Spleen (tissue), 7 donors: ENCODE measurements around the gene UPK3A.

Experiments
- CTCF ChIP-seq, 11 experiments: fragments of 200-600 bp in 7 of 11; fragments of 450-650 bp in 4 of 11; sonication (generic) in 4 of 11; IDR thresholded peaks in 8 of 11; conservative IDR thresholded peaks in 3 of 11; 1 replicate in 7 of 11; 2 replicates in 4 of 11; pipeline versions ENCODE4 v1.4.0 to v1.8.0; 2016 to 2021; ENCODE audit warnings: antibody characterized with exemption in 11 of 11, inconsistent platforms in 4 of 11, mild to moderate bottlenecking in 1 of 11
- POLR2A ChIP-seq, 3 donors: fragments of 450-650 bp; IDR thresholded peaks; one replicate each; pipeline ENCODE4 v1.5.1; 2017; ENCODE audit warnings: antibody characterized with exemption in 3 of 3, mild to moderate bottlenecking in 1 of 3
- POLR2AphosphoS5 ChIP-seq, 3 donors: sonication (generic); formaldehyde crosslinking; IDR thresholded peaks; one replicate each; pipeline ENCODE4 v1.5.1; 2017; ENCODE audit warnings: antibody characterized with exemption in 3 of 3
- donor health status: DM: no; HTN: no; CAD: no; lungs with moderate emphysema.
- donor health status: DM: no; HTN: no; CAD: no.
- donor health status: DM: no; HTN: no; CAD: no.

- TF ChIP-seq CTCF (IDR thresholded peaks at IDR 0.05 in 8 of 11, conservative IDR thresholded peaks at IDR 0.05 in 3 of 11) (no peak), POLR2A (IDR thresholded peaks at IDR 0.05) (no peak), POLR2AphosphoS5 (IDR thresholded peaks at IDR 0.05) (no peak)
Measured at GRCh38 chr22:45259754-45260394, 24.9 kb upstream of the UPK3A start.
